Peyer's patch (tissue), 4 donors: ENCODE measurements around the gene CHST15.

Experiments
- CTCF ChIP-seq, 6 experiments: fragments of 450-650 bp in 4 of 6; fragments of 200-600 bp in 2 of 6; sonication (generic) in 1 of 6; IDR thresholded peaks; one replicate each; pipeline ENCODE4 v1.5.1; 2017 to 2019; ENCODE audit warnings: antibody characterized with exemption in 6 of 6, mild to moderate bottlenecking in 3 of 6, moderate library complexity in 1 of 6
- POLR2A ChIP-seq, 2 donors: fragments of 450-650 bp; IDR thresholded peaks; one replicate each; pipeline ENCODE4 v1.5.1; 2017; ENCODE audit warnings: antibody characterized with exemption in 2 of 2, mild to moderate bottlenecking in 2 of 2, moderate library complexity in 2 of 2

DNA sequence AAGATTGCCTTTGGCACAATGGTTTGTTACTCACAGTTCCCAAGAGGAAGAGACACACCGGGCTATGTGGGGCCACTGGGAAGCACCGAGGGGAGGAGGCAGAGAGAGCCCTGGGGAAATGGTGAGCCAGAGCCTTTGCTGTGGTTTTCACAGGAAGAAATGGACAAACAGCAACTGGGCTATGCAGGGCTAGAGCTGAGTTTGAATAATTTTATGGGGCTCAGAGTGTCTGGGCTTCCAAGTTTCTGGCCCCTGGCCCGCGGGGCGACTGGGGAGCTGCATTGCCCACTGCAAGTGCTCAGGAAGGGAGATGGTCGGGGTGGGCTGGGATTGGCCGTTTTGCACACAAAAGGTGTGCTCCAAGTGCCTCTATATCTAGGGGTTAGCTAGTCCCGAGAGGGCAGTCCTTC lies 92.6 kb downstream of the CHST15 start:
- no peak for TF ChIP-seq POLR2A (IDR thresholded peaks at IDR 0.05)
- TF ChIP-seq CTCF (IDR thresholded peaks at IDR 0.05), result no peak
